Rectal smooth muscle tissue (tissue), 1 donor: ENCODE data around the gene HOMER2.

Source experiments
- H3K27ac ChIP-seq: one replicate; pipeline ENCODE4 v1.7.0; 2013; ENCODE audit warnings: low read depth, low read length, inconsistent platforms
- H3K27me3 ChIP-seq: one replicate; pipeline ENCODE4 v1.7.0; 2013; ENCODE audit warnings: low read length; ENCODE audit not compliant: control insufficient read depth, insufficient read depth
- H3K36me3 ChIP-seq: one replicate; pipeline ENCODE4 v1.7.0; 2013; ENCODE audit warnings: low read length; ENCODE audit not compliant: control insufficient read depth, insufficient read depth
- H3K4me1 ChIP-seq: one replicate; pipeline ENCODE4 v1.7.0; 2013; ENCODE audit warnings: low read length; ENCODE audit not compliant: control insufficient read depth, insufficient read depth
- H3K4me3 ChIP-seq: one replicate; pipeline ENCODE4 v1.7.0; 2013; ENCODE audit warnings: low read length
- H3K9ac ChIP-seq: one replicate; pipeline ENCODE4 v1.7.0; 2013; ENCODE audit warnings: low read length

Gene HOMER2

DNA sequence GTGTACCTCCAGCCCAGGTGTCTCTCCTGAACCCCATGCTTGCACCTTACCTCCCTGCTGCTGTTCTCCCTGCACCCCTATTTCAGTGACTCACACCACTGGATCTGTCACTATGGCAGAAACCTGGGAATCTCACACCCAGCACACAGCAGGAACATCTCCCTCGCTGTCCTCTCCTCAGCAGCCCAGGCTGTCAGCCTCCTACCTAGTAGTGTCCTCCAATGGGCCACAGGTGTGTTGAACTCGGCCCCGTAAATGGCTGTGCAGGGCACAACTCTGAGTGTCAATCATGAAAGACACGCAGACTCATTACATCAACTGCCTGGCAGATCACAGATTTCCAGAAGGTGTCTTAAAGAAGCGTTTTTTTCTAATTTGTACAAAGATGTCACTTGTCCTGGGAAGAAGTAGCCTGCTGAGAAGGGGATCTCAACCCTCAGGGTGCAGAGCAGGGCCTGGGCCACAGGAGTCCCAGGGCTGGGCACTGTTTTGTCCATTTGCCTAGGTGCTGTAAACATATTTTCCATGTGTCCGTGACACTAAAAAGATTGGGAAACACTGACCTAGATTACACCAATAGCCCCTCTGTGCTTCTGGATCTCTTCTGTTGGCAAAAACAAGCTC is 33.8 kb downstream of the HOMER2 start:
- Histone ChIP-seq H3K27ac (no peak overlapping the region), H3K9ac (no peak overlapping the region), H3K36me3 (no peaks in the 10 kb centered on the region), H3K4me1 (no peaks in the 10 kb centered on the region), H3K27me3 (no peaks in the 10 kb centered on the region), H3K4me3 (no peak overlapping the region)

DNA sequence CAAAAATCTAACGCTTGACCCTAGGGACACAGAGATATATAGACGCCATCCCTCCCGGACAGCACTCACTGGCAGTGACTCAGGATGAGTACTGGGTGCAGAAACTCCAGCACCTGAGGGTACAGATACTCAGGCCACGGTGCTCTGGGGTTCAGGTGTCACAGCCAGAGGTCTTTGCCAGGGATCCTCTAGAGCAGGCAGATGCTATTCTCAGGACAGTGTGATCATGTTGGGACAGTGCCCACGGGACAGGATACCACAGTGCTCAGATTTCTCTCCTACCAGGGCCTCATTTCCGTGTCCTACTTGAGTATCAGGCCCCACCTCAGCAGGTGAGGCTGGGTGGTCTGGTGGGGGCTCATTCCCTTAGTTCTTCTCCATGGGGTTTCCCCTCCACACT is 34.4 kb downstream of the HOMER2 start:
- no peak overlapping the region for H3K27ac ChIP-seq
- no peaks in the 10 kb centered on the region for H3K4me1 ChIP-seq
- no peaks in the 10 kb centered on the region for H3K27me3 ChIP-seq

DNA sequence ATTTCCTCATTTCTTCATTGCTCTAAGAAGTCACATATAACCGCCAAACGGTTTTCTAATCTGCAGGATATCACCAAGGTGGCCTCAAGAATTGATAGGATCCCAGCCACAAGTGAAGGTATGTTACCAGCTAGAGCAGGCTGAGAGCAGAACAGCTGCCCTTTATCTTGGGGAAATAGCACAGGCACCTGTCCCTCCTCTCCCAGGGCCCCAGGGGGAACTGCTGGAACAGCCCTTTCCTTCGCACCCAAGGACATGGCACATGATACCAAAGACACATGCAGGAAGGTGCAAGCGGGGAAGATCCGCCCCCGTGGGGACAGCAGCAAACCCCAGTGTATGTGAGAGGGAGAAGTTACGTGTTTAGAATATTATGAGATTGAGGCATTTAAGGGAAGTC is 35.3 kb downstream of the HOMER2 start:
- Histone ChIP-seq H3K27ac (no peak overlapping the region), H3K4me1 (no peaks in the 10 kb centered on the region)

More for the DNA sequence above, 34.4 kb downstream of the HOMER2 start:
- H3K4me3 ChIP-seq = no peak overlapping the region
- H3K36me3 ChIP-seq = no peaks in the 10 kb centered on the region
- no peak overlapping the region for H3K9ac ChIP-seq

DNA sequence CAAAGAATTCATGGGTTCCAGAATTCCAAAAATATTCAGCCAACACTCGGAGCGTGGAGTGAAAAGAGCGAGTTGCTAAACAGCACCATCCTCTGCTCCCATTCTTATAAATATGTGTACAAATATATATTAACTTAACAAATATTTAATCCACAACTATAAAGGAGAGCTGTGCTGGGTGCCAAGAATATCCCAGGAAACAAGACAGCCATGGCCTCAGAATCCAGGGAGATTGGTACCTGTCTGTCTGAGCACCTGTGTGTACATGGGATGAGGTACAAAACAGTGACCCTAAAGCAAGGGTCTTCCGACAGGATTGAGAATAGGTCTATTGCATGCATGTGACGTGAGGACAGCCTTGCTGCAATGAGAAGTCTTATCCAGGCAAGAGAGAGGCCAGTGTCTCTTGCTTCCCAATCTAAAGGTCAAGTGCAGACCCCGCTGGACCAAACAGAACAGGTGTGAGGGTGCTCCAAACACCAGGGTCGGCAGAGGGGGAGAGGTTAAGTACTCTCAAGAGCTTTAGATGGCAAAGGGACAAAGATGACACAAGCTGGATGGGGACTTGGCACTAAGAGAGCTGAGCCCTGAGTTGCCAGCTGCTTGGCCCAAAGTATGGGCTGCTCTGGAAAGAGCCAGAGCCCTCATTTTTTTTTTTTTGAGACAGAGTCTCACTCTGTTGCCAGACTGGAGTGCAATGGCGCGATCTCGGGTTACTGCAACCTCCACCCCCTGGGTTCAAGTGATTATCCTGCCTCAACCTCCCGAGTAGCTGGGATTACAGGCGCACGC is 36.2 kb downstream of the HOMER2 start:
- Histone ChIP-seq H3K27ac (no peak overlapping the region), H3K27me3 (no peaks in the 10 kb centered on the region), H3K9ac (no peak overlapping the region), H3K4me3 (no peak overlapping the region), H3K36me3 (no peaks in the 10 kb centered on the region), H3K4me1 (no peaks in the 10 kb centered on the region)

More for the DNA sequence above, 35.3 kb downstream of the HOMER2 start:
- Histone ChIP-seq H3K36me3 (no peaks in the 10 kb centered on the region), H3K9ac (no peak overlapping the region), H3K4me3 (no peak overlapping the region), H3K27me3 (no peaks in the 10 kb centered on the region)

DNA sequence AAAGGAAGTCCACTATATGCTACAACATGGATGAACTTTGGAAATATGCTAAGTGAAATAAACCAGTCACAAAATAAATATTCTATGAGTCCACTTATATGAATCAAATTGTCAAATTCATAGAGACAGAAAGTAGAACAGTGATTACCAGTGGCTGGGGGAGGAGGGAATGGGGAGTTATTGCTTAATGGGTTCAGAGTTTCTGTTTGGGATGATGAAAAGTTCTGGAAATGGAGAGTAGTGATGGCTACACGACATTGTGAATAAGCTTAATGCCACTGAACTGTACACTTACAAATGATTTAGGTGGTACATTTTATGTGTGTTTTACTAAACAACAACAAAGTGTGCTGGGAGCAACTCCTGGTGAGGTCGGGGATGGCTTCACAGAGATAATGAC is 38.1 kb downstream of the HOMER2 start:
- H3K27ac ChIP-seq = no peak overlapping the region
- no peak overlapping the region for H3K4me3 ChIP-seq
- H3K4me1 ChIP-seq = no peaks in the 10 kb centered on the region
- no peaks in the 10 kb centered on the region for H3K27me3 ChIP-seq
- H3K36me3 ChIP-seq = no peaks in the 10 kb centered on the region
- no peak overlapping the region for H3K9ac ChIP-seq

DNA sequence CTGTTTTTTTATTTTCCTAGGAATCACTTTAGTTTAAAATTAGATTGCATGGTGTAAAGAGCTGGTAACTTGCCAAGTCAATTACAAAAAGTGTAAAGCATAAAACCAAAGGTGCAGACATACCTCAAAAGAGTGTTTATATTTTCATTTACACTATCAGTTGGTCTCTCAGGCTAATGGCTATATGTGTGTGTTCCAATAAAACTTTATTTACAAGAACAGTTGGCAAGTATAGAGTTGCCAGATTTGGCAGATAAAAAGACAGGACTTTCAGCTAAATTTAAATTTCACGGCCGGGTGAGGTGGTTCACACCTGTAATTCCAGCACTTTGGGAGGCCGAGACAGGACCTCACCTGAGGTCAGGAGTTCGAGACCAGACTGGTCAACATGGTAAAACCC is 41.1 kb downstream of the HOMER2 start:
- H3K36me3 ChIP-seq = no peaks in the 10 kb centered on the region
- H3K27ac ChIP-seq = no peak overlapping the region
- no peak overlapping the region for H3K4me3 ChIP-seq
- no peaks in the 10 kb centered on the region for H3K27me3 ChIP-seq
- no peak overlapping the region for H3K9ac ChIP-seq
- H3K4me1 ChIP-seq = no peaks in the 10 kb centered on the region

DNA sequence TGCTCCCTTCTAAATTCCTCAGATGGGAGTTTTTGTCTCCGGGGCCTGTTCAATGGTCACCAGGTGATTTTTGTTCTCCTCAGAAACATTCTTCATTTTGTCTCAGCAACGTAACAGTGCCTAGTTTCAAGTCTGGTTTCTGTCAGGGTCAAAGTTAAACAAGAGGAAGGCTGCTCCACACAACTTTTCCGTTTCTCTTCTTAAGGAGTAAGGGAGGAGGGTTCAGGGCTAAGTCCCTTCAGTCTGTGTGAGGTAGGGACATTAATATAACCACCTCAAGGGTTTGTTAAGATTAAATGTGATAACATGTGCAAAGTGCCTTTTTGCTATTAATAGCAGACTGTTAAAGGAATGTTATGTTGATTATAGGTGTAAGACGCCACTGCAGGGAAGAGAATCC is 41.8 kb downstream of the HOMER2 start:
- H3K36me3 ChIP-seq = no peaks in the 10 kb centered on the region
- no peaks in the 10 kb centered on the region for H3K4me1 ChIP-seq
- H3K27me3 ChIP-seq = no peaks in the 10 kb centered on the region
- H3K27ac ChIP-seq = no peak overlapping the region
- H3K4me3 ChIP-seq = no peak overlapping the region
- H3K9ac ChIP-seq = no peak overlapping the region

DNA sequence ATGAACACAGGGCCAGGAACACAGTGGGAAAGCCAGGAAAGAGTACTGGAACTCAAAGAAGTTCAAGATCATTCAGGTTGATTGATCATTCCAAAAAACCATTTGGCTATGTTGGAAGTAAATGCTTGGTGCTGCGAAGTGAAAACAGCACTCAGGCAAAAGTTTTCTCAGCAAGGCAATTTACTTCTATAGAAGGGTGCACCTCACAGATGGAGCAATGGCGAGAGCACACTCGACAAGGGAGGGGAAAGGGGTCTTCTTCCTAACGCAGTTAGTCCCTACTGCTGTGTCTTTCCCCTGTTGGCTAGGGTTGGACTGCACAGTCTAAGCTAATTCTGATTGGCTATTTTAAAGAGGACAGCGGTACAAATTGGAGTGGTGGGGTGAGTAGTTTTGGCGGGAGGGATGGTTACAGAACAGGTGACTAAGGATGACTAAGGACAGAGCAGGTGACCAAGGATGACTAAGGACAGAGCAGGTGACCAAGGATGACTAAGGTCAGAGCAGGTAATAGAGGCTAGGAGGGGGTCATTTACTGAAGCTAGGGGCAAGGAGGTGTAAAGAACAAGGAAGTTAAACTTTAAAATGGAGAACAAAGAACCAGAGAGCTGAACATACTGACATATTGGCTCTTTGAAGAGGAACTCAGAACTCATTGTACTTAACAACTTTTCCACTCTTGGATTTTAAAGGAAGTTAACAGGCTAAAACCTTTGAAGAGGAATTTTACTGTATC is 43.3 kb downstream of the HOMER2 start:
- H3K4me1 ChIP-seq = no peaks in the 10 kb centered on the region
- no peaks in the 10 kb centered on the region for H3K36me3 ChIP-seq
- H3K27ac ChIP-seq = no peak overlapping the region
- no peak overlapping the region for H3K9ac ChIP-seq
- no peaks in the 10 kb centered on the region for H3K27me3 ChIP-seq
- H3K4me3 ChIP-seq = no peak overlapping the region

DNA sequence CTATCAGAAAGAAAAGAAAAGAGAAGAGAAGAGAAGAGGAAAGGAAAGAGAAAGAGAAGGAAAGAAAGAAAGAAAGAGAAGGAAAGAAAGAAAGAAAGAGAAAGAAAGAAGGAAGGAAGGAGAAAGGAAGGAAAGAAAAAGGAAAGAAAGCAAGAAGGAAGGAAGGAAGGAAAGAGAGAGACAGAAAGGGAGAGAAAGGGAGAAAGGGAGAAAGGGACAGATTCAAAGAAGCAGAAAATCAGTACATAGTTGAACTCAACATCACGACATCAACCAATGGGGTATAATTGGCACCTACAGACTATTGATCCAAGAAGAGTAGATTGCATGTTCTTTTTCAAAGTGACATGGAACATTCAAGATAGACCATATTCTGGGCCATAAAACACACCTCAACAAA is 45.2 kb downstream of the HOMER2 start:
- Histone ChIP-seq H3K27me3 (no peaks in the 10 kb centered on the region), H3K4me3 (no peak overlapping the region), H3K27ac (no peak overlapping the region), H3K36me3 (no peaks in the 10 kb centered on the region), H3K4me1 (no peaks in the 10 kb centered on the region), H3K9ac (no peak overlapping the region)

DNA sequence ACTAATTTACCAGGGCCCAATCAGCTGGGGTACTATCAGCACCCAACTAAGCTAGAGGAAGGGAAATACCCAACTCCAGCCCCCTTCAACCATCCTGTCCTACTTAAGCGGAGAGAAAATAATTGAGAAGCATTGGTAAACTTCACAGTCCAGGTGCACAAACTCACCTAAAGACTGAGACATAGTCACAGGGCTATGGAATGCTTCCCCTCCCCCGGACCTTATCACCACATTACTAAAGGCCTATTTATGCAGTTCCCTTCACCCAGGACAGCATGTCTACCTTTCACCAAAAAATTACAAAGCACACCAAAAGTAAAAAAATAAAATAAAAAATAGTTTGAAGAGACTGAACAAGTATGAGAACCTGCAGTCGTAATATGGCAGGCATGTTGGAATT is 47.9 kb downstream of the HOMER2 start:
- Histone ChIP-seq H3K9ac (no peak overlapping the region), H3K36me3 (no peaks in the 10 kb centered on the region), H3K27ac (no peak overlapping the region), H3K4me1 (no peaks in the 10 kb centered on the region), H3K27me3 (no peaks in the 10 kb centered on the region), H3K4me3 (no peak overlapping the region)

DNA sequence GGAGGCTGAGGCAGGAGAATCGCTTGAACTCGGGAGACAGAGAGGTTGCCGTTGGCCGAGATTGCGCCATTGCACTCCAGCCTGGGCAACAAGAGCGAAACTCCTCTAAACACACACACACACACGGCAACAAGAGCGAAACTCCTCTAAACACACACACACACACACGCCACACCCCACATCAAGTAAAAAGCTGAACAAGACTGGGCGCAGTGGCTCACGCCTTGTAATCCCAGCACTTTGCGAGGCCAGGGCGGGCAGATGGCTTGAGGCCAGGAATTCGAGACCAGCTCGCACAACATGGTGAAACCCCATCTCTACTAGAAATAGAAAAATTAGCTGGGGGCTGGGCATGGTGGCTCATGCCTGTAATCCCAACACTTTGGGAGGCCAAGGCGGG is 49.0 kb downstream of the HOMER2 start:
- H3K4me3 ChIP-seq = no peak overlapping the region
- no peaks in the 10 kb centered on the region for H3K36me3 ChIP-seq
- H3K4me1 ChIP-seq = no peaks in the 10 kb centered on the region
- H3K27ac ChIP-seq = no peak overlapping the region
- no peaks in the 10 kb centered on the region for H3K27me3 ChIP-seq
- no peak overlapping the region for H3K9ac ChIP-seq

DNA sequence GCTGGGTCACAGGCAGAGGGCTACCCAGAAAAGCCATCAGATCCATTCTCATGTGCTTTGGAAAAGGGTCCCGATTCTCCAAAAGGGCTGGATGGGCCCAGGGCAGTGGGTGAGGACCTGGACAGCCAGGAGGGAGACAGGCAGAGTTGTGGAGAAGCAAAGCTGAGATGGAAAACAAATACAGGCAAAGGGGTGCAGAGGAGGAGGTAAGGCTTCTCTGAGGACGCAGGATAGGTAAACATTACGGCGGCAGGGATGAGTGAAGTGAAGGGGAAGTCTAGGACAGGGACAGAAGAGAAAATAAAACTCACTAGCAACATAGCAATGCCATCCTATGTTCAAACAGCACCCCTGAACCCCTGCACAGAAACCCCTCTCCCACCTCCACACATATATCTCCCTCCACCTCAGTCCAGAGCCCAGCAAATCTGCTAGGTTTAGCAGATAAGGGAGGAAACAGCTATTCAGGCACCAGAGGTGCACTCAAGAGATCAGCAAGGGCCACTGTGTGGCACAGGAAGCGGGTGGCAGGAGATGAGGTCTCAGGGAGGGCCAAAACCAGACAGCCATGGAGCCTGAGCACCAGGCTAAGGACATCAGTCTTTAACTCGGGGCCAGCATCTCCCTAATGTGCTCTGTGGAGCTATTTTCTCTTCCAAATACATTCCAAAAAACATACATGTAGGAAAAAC is 51.3 kb downstream of the HOMER2 start:
- Histone ChIP-seq H3K9ac (no peak overlapping the region), H3K27ac (no peak overlapping the region), H3K27me3 (no peaks in the 10 kb centered on the region), H3K36me3 (no peaks in the 10 kb centered on the region), H3K4me3 (no peak overlapping the region), H3K4me1 (no peaks in the 10 kb centered on the region)
